ENCODE results near the gene DNAH8. TPM values are rescaled to one million over a fixed set of nuclear protein-coding genes. Genes with fewer than 3 reads are reported as not detected.
"Not testable (repeated sequence)": the region's sequence is repeated elsewhere in the genome, so short reads cannot be mapped to it uniquely, and the experiment has no call there.

Gene DNAH8
- total and polyA plus RNA-seq, 7 donors, result under 0.01 to 0.22 TPM; not detected in 5

GRCh38 chr6:38789256-38789655 is 74.1 kb downstream of the DNAH8 start:
- Histone ChIP-seq H3K4me3 (no peak overlapping the region), H3K27me3 (no peaks in the 10 kb centered on the region), H3K27ac (no peak overlapping the region), H3K36me3 (no peaks in the 10 kb centered on the region), H3K9me3 (no peaks in the 10 kb centered on the region), H3K4me1 (no peaks in the 10 kb centered on the region)
- DNase-seq, result no peak
- intact Hi-C loops (cut with DNase I), result no loop called here
- WGBS, 2 donors, result 46 to 59% methylated on average over 2 of the region's 2 CpGs
- TF ChIP-seq POLR2A (IDR thresholded peaks at IDR 0.05), result no peak

DNA sequence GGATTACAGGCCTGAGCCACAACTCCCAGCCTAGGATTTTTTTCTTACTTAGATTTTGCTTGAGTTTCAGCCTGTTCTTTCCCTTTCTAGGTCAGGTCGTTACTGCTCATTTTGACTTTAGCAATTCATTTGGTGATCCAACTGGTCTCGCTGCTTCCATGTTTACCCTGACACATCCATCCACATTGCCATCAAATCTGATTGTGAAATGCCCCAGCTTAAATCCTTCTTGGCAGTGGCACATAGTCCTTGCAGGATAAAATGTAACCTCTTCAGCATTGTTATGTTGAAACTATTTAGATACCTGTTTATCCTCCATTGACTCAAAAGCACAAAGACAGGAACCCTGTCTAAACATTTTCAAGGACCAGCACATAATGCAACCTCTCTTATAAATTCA is 77.2 kb downstream of the DNAH8 start:
- intact Hi-C loops (cut with DNase I), result no loop called here
- Histone ChIP-seq H3K4me1 (no peaks in the 10 kb centered on the region), H3K4me3 (no peak overlapping the region), H3K27ac (no peak overlapping the region), H3K9me3 (no peaks in the 10 kb centered on the region), H3K27me3 (no peaks in the 10 kb centered on the region), H3K36me3 (no peaks in the 10 kb centered on the region)
- no peak for DNase-seq
- 83 to 91% methylated on average over 2 of the region's 2 CpGs for WGBS, 2 donors
- no peak for TF ChIP-seq POLR2A (IDR thresholded peaks at IDR 0.05)
- TF ChIP-seq POLR2AphosphoS5 (IDR thresholded peaks at IDR 0.05), result no peak

- Histone ChIP-seq H3K4me3 (no peak overlapping the region), H3K4me1 (no peaks in the 10 kb centered on the region), H3K27ac (no peak overlapping the region), H3K27me3 (peaks cover 0 to 8% (median 0%) of the 10 kb centered on the region in 3 donors), H3K36me3 (no peaks in the 10 kb centered on the region), H3K9me3 (no peaks in the 10 kb centered on the region)
- 59 to 84% methylated on average over 3 of the region's 3 CpGs for WGBS, 2 donors
- TF ChIP-seq, protein P1, sequence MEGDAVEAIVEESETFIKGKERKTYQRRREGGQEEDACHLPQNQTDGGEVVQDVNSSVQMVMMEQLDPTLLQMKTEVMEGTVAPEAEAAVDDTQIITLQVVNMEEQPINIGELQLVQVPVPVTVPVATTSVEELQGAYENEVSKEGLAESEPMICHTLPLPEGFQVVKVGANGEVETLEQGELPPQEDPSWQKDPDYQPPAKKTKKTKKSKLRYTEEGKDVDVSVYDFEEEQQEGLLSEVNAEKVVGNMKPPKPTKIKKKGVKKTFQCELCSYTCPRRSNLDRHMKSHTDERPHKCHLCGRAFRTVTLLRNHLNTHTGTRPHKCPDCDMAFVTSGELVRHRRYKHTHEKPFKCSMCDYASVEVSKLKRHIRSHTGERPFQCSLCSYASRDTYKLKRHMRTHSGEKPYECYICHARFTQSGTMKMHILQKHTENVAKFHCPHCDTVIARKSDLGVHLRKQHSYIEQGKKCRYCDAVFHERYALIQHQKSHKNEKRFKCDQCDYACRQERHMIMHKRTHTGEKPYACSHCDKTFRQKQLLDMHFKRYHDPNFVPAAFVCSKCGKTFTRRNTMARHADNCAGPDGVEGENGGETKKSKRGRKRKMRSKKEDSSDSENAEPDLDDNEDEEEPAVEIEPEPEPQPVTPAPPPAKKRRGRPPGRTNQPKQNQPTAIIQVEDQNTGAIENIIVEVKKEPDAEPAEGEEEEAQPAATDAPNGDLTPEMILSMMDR (IDR thresholded peaks at IDR 0.05), result no peak
- TF ChIP-seq POLR2AphosphoS5 (IDR thresholded peaks at IDR 0.05), result no peak
- TF ChIP-seq POLR2A (IDR thresholded peaks at IDR 0.05), result no peak
- TF ChIP-seq EP300 (IDR thresholded peaks at IDR 0.05), result no peak
- intact Hi-C loops (cut with DNase I), result no loop called here
- no peak for DNase-seq
Observed at GRCh38 chr6:38794682-38795081, 79.6 kb downstream of the DNAH8 start.

DNA sequence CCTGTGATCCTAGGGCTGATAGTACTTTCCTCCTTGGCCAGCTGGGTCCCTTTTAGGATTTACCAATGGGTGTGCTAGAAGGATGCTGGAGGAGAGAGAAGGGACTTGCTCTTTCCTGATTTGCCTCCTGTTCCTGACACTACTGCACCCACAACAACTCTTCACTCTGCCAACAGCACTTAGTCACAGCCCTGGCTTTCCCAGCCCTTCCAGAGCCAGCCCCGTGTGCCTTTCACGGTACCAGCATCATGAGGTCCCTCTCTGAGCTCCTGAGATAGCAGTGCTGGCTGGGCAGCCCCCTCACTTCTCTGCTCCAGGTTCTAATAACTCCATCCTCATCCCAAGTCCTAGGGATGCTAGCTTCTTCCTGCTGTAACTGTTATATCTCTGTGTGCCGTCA is 80.9 kb downstream of the DNAH8 start:
- Histone ChIP-seq H3K27ac (no peak overlapping the region), H3K4me3 (no peak overlapping the region), H3K9me3 (no peaks in the 10 kb centered on the region), H3K4me1 (no peaks in the 10 kb centered on the region), H3K36me3 (no peaks in the 10 kb centered on the region), H3K27me3 (peaks cover 0 to 8% (median 0%) of the 10 kb centered on the region in 3 donors)
- WGBS, 2 donors, result 29 to 67% methylated on average over 3 of the region's 3 CpGs
- no peak for TF ChIP-seq EP300 (IDR thresholded peaks at IDR 0.05)
- no peak for DNase-seq
- intact Hi-C loops (cut with DNase I), result no loop called here

GRCh38 chr6:38796437-38796836 is 81.3 kb downstream of the DNAH8 start:
- H3K36me3 ChIP-seq; H3K4me1 ChIP-seq; H3K27me3 ChIP-seq; H3K9me3 ChIP-seq; DNase-seq; H3K4me3 ChIP-seq; intact Hi-C loops (cut with DNase I); H3K27ac ChIP-seq: not testable (repeated sequence)
- WGBS, 2 donors, result 45 to 46% methylated on average over 9 of the region's 9 CpGs

DNA sequence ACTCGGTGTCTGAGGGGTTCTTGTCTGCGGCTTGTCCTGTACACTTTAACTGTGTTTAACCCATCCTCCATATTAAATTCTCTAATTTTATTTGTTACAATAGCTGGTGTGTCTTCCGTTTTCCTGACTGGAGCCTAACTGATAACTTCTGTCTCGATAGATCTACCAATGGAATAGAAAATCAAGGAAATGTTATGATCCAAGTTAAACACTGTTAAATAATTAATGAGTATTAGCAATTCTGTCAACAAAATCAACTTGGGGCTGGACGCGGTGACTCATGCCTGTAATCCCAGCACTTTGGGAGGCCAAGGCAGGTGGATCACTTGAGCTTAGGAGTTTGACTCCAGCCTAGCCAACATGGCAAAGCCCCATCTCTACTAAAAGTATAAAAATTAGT is 81.7 kb downstream of the DNAH8 start:
- H3K36me3 ChIP-seq, result no peaks in the 10 kb centered on the region
- TF ChIP-seq POLR2A (IDR thresholded peaks at IDR 0.05), result no peak
- TF ChIP-seq, protein P1 (IDR thresholded peaks at IDR 0.05), result no peak
- no peaks in the 10 kb centered on the region for H3K9me3 ChIP-seq
- no peaks in the 10 kb centered on the region for H3K4me1 ChIP-seq
- H3K4me3 ChIP-seq, result no peak overlapping the region
- DNase-seq, result no peak
- H3K27me3 ChIP-seq, result peaks cover 0 to 8% (median 0%) of the 10 kb centered on the region in 3 donors
- no peak overlapping the region for H3K27ac ChIP-seq
- 45 to 62% methylated on average over 6 of the region's 6 CpGs for WGBS, 2 donors
- intact Hi-C loops (cut with DNase I), result no loop called here

DNA sequence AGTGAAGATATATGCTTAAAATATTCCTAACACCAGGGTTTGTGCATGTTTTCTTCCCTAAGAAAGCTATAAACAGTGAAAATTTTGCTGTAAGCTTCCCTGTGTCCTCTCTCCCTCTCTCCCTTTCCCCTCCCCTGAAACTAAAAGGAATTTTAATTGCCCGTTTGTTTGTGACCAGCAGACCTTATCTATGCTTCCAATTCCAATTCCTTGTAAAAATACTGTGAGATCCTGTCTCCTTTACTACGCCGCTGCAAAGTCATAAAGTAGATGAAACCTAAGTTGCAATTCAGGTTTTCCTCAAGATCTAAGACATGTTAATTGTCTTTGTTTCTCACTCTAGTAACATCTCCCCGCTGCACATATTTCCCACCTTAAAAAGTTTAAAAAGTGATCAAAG is 82.3 kb downstream of the DNAH8 start:
- intact Hi-C loops (cut with DNase I), result no loop called here
- Histone ChIP-seq H3K27me3 (peaks cover 0 to 8% (median 0%) of the 10 kb centered on the region in 3 donors), H3K27ac (no peak overlapping the region), H3K4me1 (no peaks in the 10 kb centered on the region), H3K9me3 (no peaks in the 10 kb centered on the region), H3K36me3 (no peaks in the 10 kb centered on the region), H3K4me3 (no peak overlapping the region)
- WGBS, 2 donors, result 9 to 46% methylated on average over 4 of the region's 4 CpGs
- TF ChIP-seq, protein P1 (IDR thresholded peaks at IDR 0.05), result no peak
- TF ChIP-seq EP300 (IDR thresholded peaks at IDR 0.05), result no peak
- TF ChIP-seq POLR2AphosphoS5 (IDR thresholded peaks at IDR 0.05), result no peak
- no peak for TF ChIP-seq POLR2A (IDR thresholded peaks at IDR 0.05)
- DNase-seq, result no peak

Data from sigmoid colon (tissue), 7 donors.